GM12878 (cell line): ENCODE data around the gene PC. TPM values are rescaled to one million over a fixed set of nuclear protein-coding genes. Genes with fewer than 3 reads are reported as not detected.

Experiments
- ATAC-seq: fragments of 200-7000 bp; cut with Tn5 transposase; 3 replicates; pipeline ENCODE4 v1.9.1; 2020; ENCODE audit warnings: mild to moderate bottlenecking, moderate library complexity
- BruUV-seq: library from RNA; stranded (reverse); fragments of 400-500 nt; replicated peaks from 2 replicates; lab custom pipeline; 2021; lab: Mats Ljungman, UMichigan
- CTCF ChIA-PET: fragments of 300-600 bp; sonication (Branson Sonifier 250); formaldehyde crosslinking; extraction: SDS; loops from one replicate; lab custom pipeline; 2021; ENCODE audit warnings: inconsistent platforms; lab: Yijun Ruan, JAX
- POLR2A ChIA-PET: fragments of 350-600 bp; formaldehyde crosslinking; extraction: SDS; loops from one replicate; lab custom pipeline; 2021; ENCODE audit warnings: inconsistent platforms; lab: Charles Lee
- RAD21 ChIA-PET: fragments of 300-600 bp; sonication (Branson Sonifier 250); formaldehyde crosslinking; loops from one replicate; lab custom pipeline; 2023; ENCODE audit warnings: antibody characterized with exemption; ENCODE audit not compliant: unreplicated experiment; lab: Charles Lee
- SMC1A ChIA-PET: fragments of 300-600 bp; sonication (Branson Sonifier 250); formaldehyde crosslinking; loops from one replicate; lab custom pipeline; 2023; ENCODE audit not compliant: unreplicated experiment, uncharacterized antibody; lab: Charles Lee
- DNase-seq: peaks from one replicate; pipeline ENCODE4 v3.0.0-alpha.2; 2011; ENCODE audit warnings: low read depth, low spot score
- FAIRE-seq: peaks from 3 replicates; lab custom pipeline; 2011; peaks lifted over from hg19 to GRCh38; lab: Jason Lieb, UNC
- H2AFZ ChIP-seq: 2 replicates; pipeline ENCODE4 v1.6.0; 2011; ENCODE audit warnings: low read depth, low read length, control low read depth; ENCODE audit not compliant: control insufficient read depth
- H3K27ac ChIP-seq: 2 replicates; pipeline ENCODE4 v1.5.1; 2011; ENCODE audit warnings: control low read depth; ENCODE audit not compliant: control insufficient read depth, insufficient read depth
- H3K27me3 ChIP-seq, 2 experiments: replicated peaks in 1 of 2; 2 replicates each; pipeline versions ENCODE4 v1.6.0 to v1.6.1; 2011; ENCODE audit warnings: low read length in 1 of 2; ENCODE audit not compliant: control insufficient read depth in 2 of 2, insufficient read depth in 2 of 2
- H3K36me3 ChIP-seq, 2 experiments: 2 replicates each; pipeline ENCODE4 v1.5.1; 2011; ENCODE audit warnings: low read length in 1 of 2; ENCODE audit not compliant: control insufficient read depth in 2 of 2, insufficient read depth in 2 of 2
- H3K4me1 ChIP-seq: 2 replicates; pipeline ENCODE4 v1.6.1; 2011; ENCODE audit warnings: mild to moderate bottlenecking, low read length, moderate library complexity, mixed read lengths; ENCODE audit not compliant: control insufficient read depth, insufficient read depth
- H3K4me2 ChIP-seq: 2 replicates; pipeline ENCODE4 v1.6.0; 2011; ENCODE audit warnings: control low read depth; ENCODE audit not compliant: control insufficient read depth, insufficient read depth
- H3K4me3 ChIP-seq: fragments of 200-600 bp; sonication (generic); 2 replicates; pipeline ENCODE4 v1.5.1; 2016
- H3K79me2 ChIP-seq: 2 replicates; pipeline ENCODE4 v1.6.0; 2011; ENCODE audit warnings: low read length; ENCODE audit not compliant: control insufficient read depth, insufficient read depth
- H3K9ac ChIP-seq: 2 replicates; pipeline ENCODE4 v1.8.0; 2011; ENCODE audit warnings: low read length, control low read depth, mixed read lengths; ENCODE audit not compliant: control insufficient read depth, insufficient read depth
- H3K9me3 ChIP-seq: replicated peaks from 3 replicates; pipeline ENCODE4 v1.5.1; 2011; ENCODE audit warnings: mild to moderate bottlenecking, low read length; ENCODE audit not compliant: control insufficient read depth, insufficient read depth
- H4K20me1 ChIP-seq: 2 replicates; pipeline ENCODE4 v1.6.0; 2011; ENCODE audit not compliant: control insufficient read depth, insufficient read depth
- CEBPZ ChIP-seq: fragments of 150-350 bp; IDR thresholded peaks from 2 replicates; pipeline ENCODE4 v1.6.1; 2016; ENCODE audit warnings: low read depth, low read length
- IKZF2 ChIP-seq, 2 experiments: fragments of 450-650 bp; IDR thresholded peaks; 2 replicates each; pipeline ENCODE4 v1.6.1; 2017; ENCODE audit warnings: mild to moderate bottlenecking in 2 of 2, moderate library complexity in 2 of 2
- KDM1A ChIP-seq: fragments of 200-600 bp; sonication (generic); IDR thresholded peaks from 2 replicates; pipeline ENCODE4 v1.6.1; 2016; ENCODE audit warnings: borderline replicate concordance
- NR2C1 ChIP-seq: fragments of 450-650 bp; IDR thresholded peaks from 2 replicates; pipeline ENCODE4 v1.6.1; 2017; ENCODE audit warnings: antibody characterized with exemption, mild to moderate bottlenecking, moderate library complexity
- RFX5 ChIP-seq: IDR thresholded peaks from 2 replicates; pipeline ENCODE4 v1.6.1; 2011; ENCODE audit warnings: low read depth, low read length, improper control_type of control experiment
- STAT1 ChIP-seq: fragments of 450-650 bp; conservative IDR thresholded peaks from 2 replicates; pipeline ENCODE4 v1.6.1; 2014; ENCODE audit warnings: antibody characterized with exemption, mild to moderate bottlenecking
- WRNIP1 ChIP-seq: IDR thresholded peaks from 2 replicates; pipeline ENCODE4 v1.6.1; 2011; ENCODE audit warnings: low read depth, low read length, improper control_type of control experiment, borderline replicate concordance
- ZSCAN29 ChIP-seq: fragments of 450-650 bp; IDR thresholded peaks from 2 replicates; pipeline ENCODE4 v1.6.1; 2017; ENCODE audit warnings: mild to moderate bottlenecking, moderate library complexity
- WGBS: methylation state at CpG from one replicate; pipeline ENCODE4 v1.1.6; 2016; ENCODE audit warnings: low lambda C conversion rate; ENCODE audit not compliant: insufficient replicate concordance, insufficient coverage; ENCODE audit errors: missing lambda C conversion rate; 5-methylcytosine and 5-hydroxymethylcytosine counted together
- in situ Hi-C: fragments of 300-500 bp; cut with MboI; formaldehyde crosslinking; loops from 9 replicates; pipeline ENCODE4 v1.14.3; 2018; ENCODE audit warnings: mixed read lengths
- intact Hi-C: fragments of 100-400 bp; cut with micrococcal nuclease; formaldehyde crosslinking; loops from one replicate; pipeline ENCODE4 v1.14.2; 2022; ENCODE audit not compliant: unreplicated experiment
- polyA plus RNA-seq, 11 experiments: library from polyadenylated mRNA; depleted of rRNA in 4 of 11; unstranded in 6 of 11; stranded (reverse) in 5 of 11; fragments of >200 nt; fragmentation: Nextera tagmentation in 4 of 11; fragmentation: Illumina TruSeq in 1 of 11; extraction: Ambion mirVana in 4 of 11; extraction: Trizol in 1 of 11; gene quantifications; 1 replicate in 1 of 11; 2 replicates in 10 of 11; pipeline versions ENCODE4 v1.2.1 to v1.2.3, GENCODE V29; 2011 to 2016; ENCODE audit warnings: inconsistent platforms in 2 of 11, missing spikeins in 2 of 11, low read depth in 1 of 11
- total RNA-seq, 4 experiments: library from RNA; depleted of rRNA in 3 of 4; stranded (reverse); fragments of >200 nt in 3 of 4; fragmentation: Illumina TruSeq in 1 of 4; extraction: Trizol in 1 of 4; gene quantifications; 2 replicates each; pipeline versions ENCODE4 v1.2.1 to v1.2.3, GENCODE V29; 2013 to 2021

Gene PC
- total and polyA plus RNA-seq, 10 of the 15 experiments (the other 5 are each of a cell fraction or from before 2014, with no cell fraction given), result 0.22 to 10.3 (median 4.5) TPM

- ChIA-PET RAD21 (interaction anchor here (0.7 kb wide), 1 partner anchor 240 kb away, joined by 3 read pairs; no protein-coding TSS in a partner anchor), POLR2A (no interaction called here), CTCF (no interaction called here), SMC1A (no interaction called here)
- no peak overlapping the region for H3K9ac ChIP-seq
- FAIRE-seq, result no peak
- H3K4me3 ChIP-seq, result no peak overlapping the region
- WGBS, result 100% methylated on average over 1 of the region's 1 CpG
- no peak overlapping the region for H2AFZ ChIP-seq
- TF ChIP-seq IKZF2 (IDR thresholded peaks at IDR 0.05), result no peak
- no peak for TF ChIP-seq WRNIP1
- no peak for TF ChIP-seq STAT1
- no peak for TF ChIP-seq KDM1A
- TF ChIP-seq RFX5, result no peak
- no peak for TF ChIP-seq NR2C1
- TF ChIP-seq CEBPZ, result no peak
- no peak for TF ChIP-seq ZSCAN29
- no peaks in the 10 kb centered on the region for H3K36me3 ChIP-seq
- no peak overlapping the region for H3K4me2 ChIP-seq
- no peak for ATAC-seq
- H4K20me1 ChIP-seq, result no peaks in the 10 kb centered on the region
- H3K4me1 ChIP-seq, result peaks cover 7% of the 10 kb centered on the region
- H3K27me3 ChIP-seq, result no peaks in the 10 kb centered on the region
- in situ Hi-C loops, result no loop called here
- no peak for DNase-seq
- no TSS peak for BruUV-seq
- intact Hi-C loops, result no loop called here
- no peaks in the 10 kb centered on the region for H3K79me2 ChIP-seq
- no peaks in the 10 kb centered on the region; the same call in 2 of the 3 replicates for H3K9me3 ChIP-seq
- H3K27ac ChIP-seq, result no peak overlapping the region
Measured at GRCh38 chr11:66924272-66924671, 33.9 kb downstream of the PC start.
